ENCODE data around the gene PDPK1. TPM values are rescaled to one million over a fixed set of nuclear protein-coding genes. Genes with fewer than 3 reads are reported as not detected.

Gene PDPK1
- polyA plus RNA-seq, 4 donors = 22.2 to 48.9 (median 32.2) TPM

GRCh38 chr16:2517954-2518605 is 19.7 kb upstream of the PDPK1 start:
- WGBS, 3 donors = 55 to 70% (median 60%) methylated on average over 12 of the region's 12 CpGs
- DNase-seq (no peak), FAIRE-seq (no peak)
- peak overlapping the region in 1 of 3 donors; percentile 14 for H3K27ac ChIP-seq (ENCODE audit: low read depth in 1 of 3, low read length in 2 of 3)
- no peaks in the 10 kb centered on the region for H3K9me3 ChIP-seq (ENCODE audit: control insufficient read depth in 2 of 2, insufficient read depth in 1 of 2, low read depth in 1 of 2, low read length in 1 of 2)
- H3K4me3 ChIP-seq (ENCODE audit: low read depth in 1 of 3, low read length in 3 of 3) = no peak overlapping the region
- peaks cover 3 to 61% (median 15%) of the 10 kb centered on the region in 3 donors for H3K4me1 ChIP-seq (ENCODE audit: control insufficient read depth in 3 of 3, insufficient read depth in 2 of 3, low read depth in 1 of 3, low read length in 2 of 3)
- H3K27me3 ChIP-seq (ENCODE audit: control insufficient read depth in 3 of 3, insufficient read depth in 3 of 3, low read length in 3 of 3) = no peaks in the 10 kb centered on the region
- H3K36me3 ChIP-seq (ENCODE audit: control insufficient read depth in 3 of 3, insufficient read depth in 2 of 3, low read depth in 1 of 3, low read length in 3 of 3) = peaks cover 0 to 72% (median 0%) of the 10 kb centered on the region in 3 donors

- Histone ChIP-seq H3K4me3 (ENCODE audit: low read depth in 1 of 3, low read length in 3 of 3) (no peak overlapping the region), H3K9me3 (ENCODE audit: control insufficient read depth in 2 of 2, insufficient read depth in 1 of 2, low read depth in 1 of 2, low read length in 1 of 2) (no peaks in the 10 kb centered on the region), H3K36me3 (ENCODE audit: control insufficient read depth in 3 of 3, insufficient read depth in 2 of 3, low read depth in 1 of 3, low read length in 3 of 3) (peaks cover 0 to 82% (median 0%) of the 10 kb centered on the region in 3 donors), H3K27ac (ENCODE audit: low read depth in 1 of 3, low read length in 2 of 3) (peak overlapping the region; percentile 26 to 82 (median 62)), H3K27me3 (ENCODE audit: control insufficient read depth in 3 of 3, insufficient read depth in 3 of 3, low read length in 3 of 3) (no peaks in the 10 kb centered on the region), H3K4me1 (ENCODE audit: control insufficient read depth in 3 of 3, insufficient read depth in 2 of 3, low read depth in 1 of 3, low read length in 2 of 3) (peaks cover 3 to 68% (median 15%) of the 10 kb centered on the region in 3 donors)
- FAIRE-seq = no peak
- 79 to 84% (median 82%) methylated on average over 30 to 39 of the region's 39 CpGs for WGBS, 3 donors
- DNase-seq = no peak
Observed at GRCh38 chr16:2518823-2519710, 18.8 kb upstream of the PDPK1 start.

GRCh38 chr16:2519711-2520080 is 18.1 kb upstream of the PDPK1 start:
- H3K27me3 ChIP-seq (ENCODE audit: control insufficient read depth in 3 of 3, insufficient read depth in 3 of 3, low read length in 3 of 3) = no peaks in the 10 kb centered on the region
- H3K27ac ChIP-seq (ENCODE audit: low read depth in 1 of 3, low read length in 2 of 3) = peak overlapping the region in 2 of 3 donors; percentile 62 to 82
- FAIRE-seq (no peak), DNase-seq (no peak)
- peak overlapping the region in 1 of 3 donors; percentile 59 for H3K4me3 ChIP-seq (ENCODE audit: low read depth in 1 of 3, low read length in 3 of 3)
- peaks cover 3 to 74% (median 15%) of the 10 kb centered on the region in 3 donors for H3K4me1 ChIP-seq (ENCODE audit: control insufficient read depth in 3 of 3, insufficient read depth in 2 of 3, low read depth in 1 of 3, low read length in 2 of 3)
- H3K9me3 ChIP-seq (ENCODE audit: control insufficient read depth in 2 of 2, insufficient read depth in 1 of 2, low read depth in 1 of 2, low read length in 1 of 2) = no peaks in the 10 kb centered on the region
- peaks cover 0 to 83% (median 0%) of the 10 kb centered on the region in 3 donors for H3K36me3 ChIP-seq (ENCODE audit: control insufficient read depth in 3 of 3, insufficient read depth in 2 of 3, low read depth in 1 of 3, low read length in 3 of 3)
- WGBS, 3 donors = 37 to 41% (median 39%) methylated on average over 22 of the region's 22 CpGs

- H3K27me3 ChIP-seq (ENCODE audit: control insufficient read depth in 3 of 3, insufficient read depth in 3 of 3, low read length in 3 of 3) = no peaks in the 10 kb centered on the region
- FAIRE-seq (no peak), DNase-seq (peak; percentile 82 to 96)
- H3K4me3 ChIP-seq (ENCODE audit: low read depth in 1 of 3, low read length in 3 of 3) = peak within 1 kb of the TSS; percentile 59 to 78 (median 66)
- WGBS, 3 donors = 0 to 1% (median 1%) methylated on average over 71 to 83 of the region's 83 CpGs
- peaks cover 0 to 82% (median 0%) of the 10 kb centered on the region in 3 donors for H3K36me3 ChIP-seq (ENCODE audit: control insufficient read depth in 3 of 3, insufficient read depth in 2 of 3, low read depth in 1 of 3, low read length in 3 of 3)
- peaks cover 3 to 78% (median 15%) of the 10 kb centered on the region in 3 donors for H3K4me1 ChIP-seq (ENCODE audit: control insufficient read depth in 3 of 3, insufficient read depth in 2 of 3, low read depth in 1 of 3, low read length in 2 of 3)
- no peaks in the 10 kb centered on the region for H3K9me3 ChIP-seq (ENCODE audit: control insufficient read depth in 2 of 2, insufficient read depth in 1 of 2, low read depth in 1 of 2, low read length in 1 of 2)
- H3K27ac ChIP-seq (ENCODE audit: low read depth in 1 of 3, low read length in 2 of 3) = peak within 1 kb of the TSS; percentile 35 to 89 (median 85)
Observed at GRCh38 chr16:2520097-2520783, 17.6 kb upstream of the PDPK1 start, which contains the start of gene AMDHD2. AMDHD2 (plus strand) TSS chr16:2520371; CDS start chr16:2520459, 88 bp downstream.

GRCh38 chr16:2520784-2521531 is 16.9 kb upstream of the PDPK1 start:
- Histone ChIP-seq H3K4me1 (ENCODE audit: control insufficient read depth in 3 of 3, insufficient read depth in 2 of 3, low read depth in 1 of 3, low read length in 2 of 3) (peaks cover 3 to 79% (median 15%) of the 10 kb centered on the region in 3 donors), H3K27me3 (ENCODE audit: control insufficient read depth in 3 of 3, insufficient read depth in 3 of 3, low read length in 3 of 3) (no peaks in the 10 kb centered on the region), H3K36me3 (ENCODE audit: control insufficient read depth in 3 of 3, insufficient read depth in 2 of 3, low read depth in 1 of 3, low read length in 3 of 3) (peaks cover 0 to 82% (median 0%) of the 10 kb centered on the region in 3 donors), H3K4me3 (ENCODE audit: low read depth in 1 of 3, low read length in 3 of 3) (peak overlapping the region; percentile 59 to 78 (median 66)), H3K9me3 (ENCODE audit: control insufficient read depth in 2 of 2, insufficient read depth in 1 of 2, low read depth in 1 of 2, low read length in 1 of 2) (no peaks in the 10 kb centered on the region), H3K27ac (ENCODE audit: low read depth in 1 of 3, low read length in 2 of 3) (peak overlapping the region; percentile 24 to 89 (median 60))
- DNase-seq (peak; percentile 31 to 75), FAIRE-seq (no peak)
- WGBS, 3 donors = 12 to 15% (median 15%) methylated on average over 37 to 41 of the region's 41 CpGs

GRCh38 chr16:2523801-2524231 is 14.0 kb upstream of the PDPK1 start:
- 26 to 68% (median 45%) methylated on average over 6 of the region's 6 CpGs for WGBS, 3 donors
- peaks cover 0 to 82% (median 2%) of the 10 kb centered on the region in 3 donors for H3K36me3 ChIP-seq (ENCODE audit: control insufficient read depth in 3 of 3, insufficient read depth in 2 of 3, low read depth in 1 of 3, low read length in 3 of 3)
- peak overlapping the region in 2 of 3 donors; percentile 0 to 21 for H3K4me3 ChIP-seq (ENCODE audit: low read depth in 1 of 3, low read length in 3 of 3)
- FAIRE-seq = no peak
- peak; percentile 80 to 82 for DNase-seq
- H3K27ac ChIP-seq (ENCODE audit: low read depth in 1 of 3, low read length in 2 of 3) = peak overlapping the region; percentile 65 to 85 (median 74)
- no peaks in the 10 kb centered on the region for H3K9me3 ChIP-seq (ENCODE audit: control insufficient read depth in 2 of 2, insufficient read depth in 1 of 2, low read depth in 1 of 2, low read length in 1 of 2)
- H3K27me3 ChIP-seq (ENCODE audit: control insufficient read depth in 3 of 3, insufficient read depth in 3 of 3, low read length in 3 of 3) = no peaks in the 10 kb centered on the region
- H3K4me1 ChIP-seq (ENCODE audit: control insufficient read depth in 3 of 3, insufficient read depth in 2 of 3, low read depth in 1 of 3, low read length in 2 of 3) = peaks cover 0 to 72% (median 7%) of the 10 kb centered on the region in 3 donors

- peaks cover 0 to 82% (median 5%) of the 10 kb centered on the region in 3 donors for H3K36me3 ChIP-seq (ENCODE audit: control insufficient read depth in 3 of 3, insufficient read depth in 2 of 3, low read depth in 1 of 3, low read length in 3 of 3)
Observed at GRCh38 chr16:2524339-2524938, 13.4 kb upstream of the PDPK1 start.

More at GRCh38 chr16:2524339-2524938, 13.4 kb upstream of the PDPK1 start:
- H3K27me3 ChIP-seq (ENCODE audit: control insufficient read depth in 3 of 3, insufficient read depth in 3 of 3, low read length in 3 of 3) = no peaks in the 10 kb centered on the region
- peak overlapping the region in 1 of 3 donors; percentile 21 for H3K4me3 ChIP-seq (ENCODE audit: low read depth in 1 of 3, low read length in 3 of 3)
- no peak for FAIRE-seq
- 24 to 67% (median 46%) methylated on average over 9 of the region's 9 CpGs for WGBS, 3 donors
- peaks cover 0 to 66% (median 7%) of the 10 kb centered on the region in 3 donors for H3K4me1 ChIP-seq (ENCODE audit: control insufficient read depth in 3 of 3, insufficient read depth in 2 of 3, low read depth in 1 of 3, low read length in 2 of 3)
- peak overlapping the region; percentile 65 to 85 (median 74) for H3K27ac ChIP-seq (ENCODE audit: low read depth in 1 of 3, low read length in 2 of 3)
- DNase-seq = peak; percentile 83
- no peaks in the 10 kb centered on the region for H3K9me3 ChIP-seq (ENCODE audit: control insufficient read depth in 2 of 2, insufficient read depth in 1 of 2, low read depth in 1 of 2, low read length in 1 of 2)

All from small intestine (tissue), 7 donors.